ENCODE measurements around the gene SPTBN5.
A peak's percentile ranks its signal among the peaks of the same experiment; 100 is the strongest.

Gene SPTBN5

GRCh38 chr15:41883484-41883825, 10.4 kb downstream of the SPTBN5 start:
- no peak for DNase-seq (ENCODE audit: low read depth)

DNA sequence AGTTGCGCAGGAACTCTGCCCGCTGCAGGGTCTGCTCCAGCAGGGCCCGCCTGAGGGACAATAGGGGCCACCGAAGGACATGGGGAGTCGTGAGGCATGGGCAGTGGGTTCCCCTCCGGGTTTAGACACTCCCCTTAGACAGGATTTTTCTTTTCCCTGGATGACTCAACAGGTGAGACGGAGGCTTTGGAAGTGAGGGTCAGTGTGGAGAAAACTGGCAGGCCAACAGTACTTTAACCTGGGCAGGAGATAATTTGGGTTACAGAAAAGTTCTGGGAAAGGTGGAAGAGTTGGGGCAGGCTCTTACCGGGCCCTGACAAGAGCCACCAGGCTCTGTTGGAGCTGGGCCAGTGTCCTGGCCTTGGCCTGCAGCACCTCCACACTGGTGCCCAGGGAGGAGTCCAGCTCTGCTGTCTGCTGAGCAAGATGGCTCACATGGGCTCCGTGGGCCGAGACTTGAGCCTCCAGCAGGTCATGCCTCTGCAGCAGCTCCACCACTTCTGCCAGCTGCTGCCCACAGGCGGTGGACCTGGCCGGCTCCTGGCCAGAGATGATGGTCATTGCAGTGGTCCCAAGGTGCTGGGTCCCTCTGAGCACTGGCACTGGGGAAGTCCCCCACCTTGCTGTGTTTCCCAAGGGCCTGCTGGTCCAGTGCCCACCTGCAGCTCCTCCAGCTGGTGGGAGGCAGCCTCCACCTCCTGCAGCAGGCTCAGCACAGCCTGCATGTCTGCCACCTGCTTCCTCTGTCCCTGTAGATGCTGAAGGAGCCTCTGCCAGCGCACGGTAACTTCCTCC, 11.0 kb downstream of the SPTBN5 start:
- DNase-seq (ENCODE audit: low read depth), result no peak

DNA sequence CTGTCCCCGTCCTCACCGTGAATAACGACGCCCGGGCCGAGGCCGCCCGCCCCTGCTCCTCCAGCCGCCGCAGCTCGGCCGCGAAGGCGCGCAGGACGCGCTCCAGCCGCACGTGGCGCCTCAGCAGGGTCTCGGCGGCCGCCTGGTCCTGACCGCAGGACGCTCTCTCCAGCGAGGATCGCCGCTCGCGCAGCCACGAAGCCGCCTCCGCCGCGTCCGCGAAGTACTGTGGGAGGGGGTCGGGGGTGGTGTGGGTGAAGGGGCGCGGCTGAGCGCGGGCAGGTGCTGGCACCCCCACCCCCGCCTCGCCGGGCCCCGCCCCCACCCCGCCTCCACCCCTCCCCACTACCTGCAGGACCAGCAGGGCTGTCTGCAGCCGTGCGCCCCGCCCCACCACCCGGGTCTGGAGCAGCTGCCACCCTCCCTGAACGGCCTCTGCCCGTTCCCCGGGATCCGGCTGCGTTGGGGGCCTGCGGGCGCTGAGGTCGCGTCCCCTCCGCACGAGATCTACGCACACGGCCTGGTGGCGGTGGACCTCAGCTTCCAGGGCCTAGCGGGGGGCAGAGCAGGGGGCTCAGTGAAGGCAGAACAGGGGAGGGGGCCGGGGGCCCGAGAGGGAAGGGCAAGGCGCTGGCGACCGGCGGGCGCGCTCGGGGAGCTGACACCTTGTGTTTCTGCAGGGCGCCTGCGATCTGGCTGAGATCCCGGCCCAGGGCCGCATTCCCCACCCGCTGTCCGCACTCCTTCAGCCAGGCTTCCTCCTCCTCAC, 11.7 kb downstream of the SPTBN5 start:
- no peak for DNase-seq (ENCODE audit: low read depth)

DNA sequence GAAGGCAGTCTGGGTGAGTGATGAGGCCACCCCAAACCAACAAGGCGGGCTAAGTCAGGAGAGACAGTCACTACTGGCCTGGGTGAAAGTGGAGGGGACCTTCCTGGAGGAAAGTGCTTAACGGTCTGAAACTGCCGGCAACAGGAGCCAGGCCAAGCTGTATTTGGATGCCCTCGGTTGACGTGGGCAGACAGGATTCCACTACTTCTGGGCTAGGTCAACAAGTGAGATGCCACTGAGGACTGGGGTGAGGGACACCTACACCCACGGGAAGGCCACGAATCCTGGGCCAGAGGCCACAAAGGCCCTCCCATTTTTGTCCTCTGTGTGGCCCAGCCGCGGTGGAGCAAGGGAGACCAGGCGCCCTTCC, 12.3 kb downstream of the SPTBN5 start:
- no peak for DNase-seq (ENCODE audit: low read depth)

DNA sequence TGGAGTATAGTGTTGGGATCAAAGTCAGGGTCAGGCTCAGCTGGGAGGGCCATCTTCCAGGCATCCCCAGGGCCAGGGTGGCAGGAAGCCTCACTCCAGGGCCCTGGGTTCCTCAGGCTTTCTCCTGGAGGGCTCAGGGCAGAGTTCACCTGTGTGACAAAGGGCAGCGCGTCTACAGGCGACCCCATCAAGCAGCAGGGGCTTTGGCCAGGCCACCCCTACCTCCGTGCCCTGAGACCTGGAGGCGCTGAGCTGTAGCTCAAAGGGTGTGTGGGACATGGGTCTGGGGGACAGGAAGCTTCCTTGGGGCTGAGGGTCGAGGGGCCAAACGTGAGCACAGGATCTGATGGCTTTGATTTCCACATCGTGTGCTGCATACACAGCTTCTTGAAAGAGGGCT, 12.8 kb downstream of the SPTBN5 start:
- DNase-seq (ENCODE audit: low read depth), result no peak

- DNase-seq (ENCODE audit: low read depth), result no peak
These were observed 13.5 kb downstream of the SPTBN5 start for GRCh38 chr15:41880156-41880877.

DNA sequence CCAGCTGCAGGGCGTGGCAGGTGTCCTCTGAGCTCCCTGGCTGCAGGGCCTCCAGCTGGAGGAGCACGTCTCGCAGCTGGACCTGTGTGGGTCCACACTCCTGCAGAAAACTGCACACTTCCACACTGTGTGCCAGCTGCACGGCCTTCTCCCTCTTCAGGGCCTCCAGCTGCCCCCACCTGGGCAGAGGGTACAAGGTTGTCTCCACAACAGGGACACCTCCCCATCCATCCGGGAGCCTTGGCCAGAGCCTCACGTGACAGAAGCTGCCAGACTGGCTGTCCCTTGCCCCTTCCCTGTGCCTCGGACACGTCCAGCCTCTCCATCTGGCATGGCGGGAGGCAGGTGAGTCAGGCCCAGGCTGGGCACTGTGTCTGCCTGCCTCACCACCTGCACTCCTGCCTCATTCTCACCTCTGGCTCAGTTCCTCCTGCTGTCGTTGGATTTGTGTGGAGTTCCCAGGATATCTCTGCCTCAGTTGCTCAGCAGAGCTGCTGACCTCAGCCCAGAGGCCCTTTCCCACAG, 14.5 kb downstream of the SPTBN5 start:
- DNase-seq (ENCODE audit: low read depth), result no peak

DNA sequence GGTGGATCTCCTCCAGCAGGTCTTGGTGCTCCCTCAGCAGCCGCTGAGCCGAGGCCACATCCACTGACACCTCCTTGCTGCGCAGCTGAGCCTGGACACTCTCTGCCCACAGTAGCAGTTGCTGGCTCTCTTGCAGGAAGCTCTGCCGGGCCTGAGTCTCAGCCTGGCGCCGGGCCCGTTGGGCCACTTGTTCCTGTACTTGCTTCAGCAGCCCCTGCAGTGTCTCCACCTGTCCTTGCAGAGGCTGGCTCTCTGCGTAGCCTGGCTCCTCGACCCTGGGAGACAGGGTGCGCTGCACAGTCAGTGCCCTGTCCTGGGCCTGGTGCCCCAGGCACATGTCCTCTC, 15.5 kb downstream of the SPTBN5 start:
- DNase-seq (ENCODE audit: low read depth), result no peak

DNA sequence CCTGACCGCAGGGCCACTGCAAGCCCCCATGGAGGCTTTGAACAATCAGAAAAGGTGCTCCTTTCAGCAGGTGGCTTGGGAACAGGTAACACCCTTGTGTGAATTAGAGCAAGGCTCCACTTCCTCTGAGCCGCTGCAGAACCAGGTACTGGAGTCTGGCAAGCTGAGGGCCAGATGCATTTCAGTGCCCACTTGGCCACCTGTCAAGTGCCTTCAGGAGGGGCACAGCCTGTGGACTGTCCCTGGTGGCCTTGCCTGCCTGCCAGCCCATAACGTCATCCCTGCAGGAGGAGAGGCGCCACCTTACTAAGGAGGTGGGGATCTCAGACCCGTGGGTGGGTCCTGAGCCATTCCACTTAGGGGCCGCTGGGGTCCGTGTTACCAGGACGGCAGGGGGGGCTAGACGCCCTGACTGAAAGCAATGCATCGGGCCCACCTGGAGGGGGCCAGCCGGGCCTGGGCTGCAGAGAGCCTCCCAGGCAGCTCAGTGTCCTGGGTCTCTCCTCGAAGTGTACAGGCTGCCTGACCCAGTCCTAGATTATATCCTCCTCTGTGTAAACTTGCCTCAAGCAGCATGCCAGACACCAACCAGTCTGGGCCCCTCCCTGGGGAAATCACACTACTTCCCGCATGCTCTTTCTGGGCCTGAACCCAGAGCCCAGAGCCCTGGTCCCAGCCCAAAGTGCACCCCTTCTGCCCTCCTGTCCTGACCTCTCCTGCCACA, 16.1 kb downstream of the SPTBN5 start:
- no peak for DNase-seq (ENCODE audit: low read depth)

- no peak for DNase-seq (ENCODE audit: low read depth)
These were observed 17.2 kb downstream of the SPTBN5 start for GRCh38 chr15:41876689-41877088.

DNA sequence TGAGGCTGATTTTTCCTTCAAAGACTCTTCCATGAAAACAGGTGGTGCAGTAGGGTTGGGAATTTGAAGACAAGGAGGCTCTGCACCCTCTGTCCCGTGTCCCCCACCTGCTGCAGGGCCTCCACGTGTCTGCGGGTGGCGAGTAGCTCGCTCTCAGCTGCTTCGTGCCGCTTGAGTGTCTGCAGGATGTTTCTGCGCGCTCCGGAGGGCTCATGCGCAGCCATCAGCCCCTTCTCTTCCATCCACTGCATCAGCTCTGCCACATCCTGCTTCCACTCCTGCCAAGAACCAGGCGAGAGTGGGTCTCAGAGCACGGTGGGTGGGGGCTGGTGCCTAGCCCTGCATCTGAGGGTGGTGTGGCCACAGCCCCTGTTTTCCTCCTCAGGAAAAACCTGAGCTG, 17.8 kb downstream of the SPTBN5 start:
- DNase-seq (ENCODE audit: low read depth), result no peak

DNA sequence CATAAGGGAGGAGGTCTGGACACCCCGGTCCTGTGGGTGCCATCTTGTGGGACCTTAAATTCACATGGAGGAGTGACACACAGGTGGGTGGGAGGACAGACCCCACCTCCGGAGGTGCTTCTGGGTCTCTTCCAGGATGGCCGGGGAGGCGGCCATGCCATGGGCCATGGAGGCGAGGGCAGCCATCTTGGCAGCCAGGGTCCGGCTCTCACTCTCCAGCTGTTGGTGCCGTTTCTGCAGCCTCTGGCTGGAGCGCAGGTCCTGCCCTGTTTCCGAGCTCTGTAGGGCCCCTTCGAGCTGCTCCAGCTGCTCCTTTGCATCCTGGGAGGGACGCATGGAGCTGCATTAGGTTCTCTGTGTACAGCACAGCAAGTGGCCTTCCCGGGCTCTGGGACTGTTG, 19.1 kb downstream of the SPTBN5 start:
- DNase-seq (ENCODE audit: low read depth), result no peak

DNA sequence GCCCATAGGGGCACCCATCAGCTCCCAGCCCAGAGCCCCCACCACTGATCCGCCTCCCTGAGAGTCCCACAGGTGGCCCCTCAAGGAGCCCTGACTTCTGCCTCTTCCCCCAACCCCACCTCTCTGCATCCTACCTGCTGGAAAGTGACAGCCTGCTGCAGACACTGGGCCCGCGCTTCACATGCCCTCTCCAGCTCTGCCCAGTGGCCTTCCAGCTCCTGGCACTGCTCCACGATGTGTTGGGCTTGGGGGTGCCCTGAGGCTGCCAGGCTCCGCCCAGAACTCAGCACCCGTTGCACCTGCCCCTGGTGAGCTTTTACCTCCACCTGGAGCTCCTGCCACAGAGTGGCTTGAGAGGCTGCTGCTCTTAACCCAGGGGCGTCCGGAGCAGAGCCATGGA, 20.1 kb downstream of the SPTBN5 start:
- no peak for DNase-seq (ENCODE audit: low read depth)

DNA sequence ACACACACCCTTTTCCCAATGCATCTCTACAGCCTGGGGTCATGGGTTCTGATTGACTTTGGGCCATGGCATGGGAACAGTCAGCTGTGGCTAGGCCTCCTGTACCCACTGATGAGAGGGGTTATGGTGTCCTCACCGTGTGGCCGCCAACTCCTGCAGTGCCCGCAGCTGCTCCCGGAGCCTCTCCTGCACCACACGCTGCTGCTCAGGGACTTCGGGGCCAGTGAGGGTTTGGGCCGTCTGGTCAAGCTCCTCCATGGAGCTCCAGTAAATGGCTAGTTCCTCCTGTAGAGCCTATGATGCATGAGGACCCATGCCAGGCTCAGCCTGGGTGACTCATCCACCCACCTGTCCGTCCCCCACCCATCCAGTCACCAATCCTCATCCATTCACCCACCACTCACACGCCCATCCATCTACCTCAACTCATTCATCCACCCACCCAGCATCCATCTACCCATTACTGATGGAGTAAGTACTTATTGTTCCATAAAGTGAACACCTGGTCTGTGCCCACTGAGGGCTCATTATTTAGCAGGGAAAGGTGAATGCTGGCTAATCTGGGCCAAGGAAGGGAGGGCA, 21.6 kb downstream of the SPTBN5 start:
- no peak for DNase-seq (ENCODE audit: low read depth)

DNA sequence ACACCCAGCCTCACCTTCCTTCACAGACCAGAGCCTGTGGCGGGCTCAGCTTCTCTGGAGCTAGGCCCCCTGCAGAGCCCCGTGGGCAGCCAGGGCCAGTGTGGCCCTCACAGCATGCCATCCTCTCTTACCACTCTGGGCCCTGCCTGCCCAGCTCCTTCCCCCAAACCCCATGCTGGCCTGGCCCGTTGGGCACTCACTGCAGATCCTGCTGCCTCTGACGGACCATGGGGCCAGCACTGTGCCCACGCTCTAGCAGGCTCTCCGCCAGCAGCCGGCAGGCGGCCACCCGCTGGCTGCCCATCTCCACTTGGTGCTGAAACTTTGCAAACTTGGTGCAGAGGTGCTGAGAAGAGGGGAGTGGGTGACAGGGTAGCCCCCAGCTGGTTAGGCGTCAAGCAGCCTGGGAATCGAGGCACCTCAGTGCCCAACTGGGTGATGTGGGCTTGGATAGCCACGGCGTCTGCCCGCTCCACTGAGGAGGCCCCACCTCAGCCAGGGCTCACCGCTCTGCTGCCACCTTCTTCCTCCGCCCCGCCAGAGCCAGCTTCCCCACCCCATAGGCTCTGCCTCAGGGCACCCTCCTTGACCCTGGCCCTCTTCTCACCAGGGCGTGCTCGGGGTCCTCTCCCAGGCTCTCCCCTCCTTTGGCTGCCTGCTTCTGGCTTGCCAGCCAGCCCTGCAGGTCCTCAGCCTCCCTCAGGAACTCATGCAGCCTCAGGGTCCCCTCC, 22.5 kb downstream of the SPTBN5 start:
- no peak for DNase-seq (ENCODE audit: low read depth)

DNA sequence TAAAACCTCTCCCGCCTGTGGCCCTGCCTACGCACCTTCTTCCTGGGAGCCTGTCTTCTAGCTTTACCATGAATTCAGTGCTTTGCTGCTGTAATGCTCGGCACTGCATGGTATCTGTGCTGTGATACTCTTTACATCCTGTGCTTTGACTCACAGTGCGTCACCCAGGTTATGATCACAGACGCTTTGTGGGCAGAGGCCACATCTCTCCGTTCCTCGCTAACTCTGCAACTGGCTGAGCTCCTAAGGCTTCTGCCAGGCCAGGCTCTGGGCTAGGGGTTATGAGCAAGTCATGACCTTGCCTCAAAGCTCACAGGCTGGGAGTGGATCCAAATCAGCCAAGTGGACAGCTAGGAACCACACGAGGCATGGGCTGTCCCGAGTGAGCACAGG, 23.2 kb downstream of the SPTBN5 start:
- peak; percentile 44 for DNase-seq (ENCODE audit: low read depth)

DNA sequence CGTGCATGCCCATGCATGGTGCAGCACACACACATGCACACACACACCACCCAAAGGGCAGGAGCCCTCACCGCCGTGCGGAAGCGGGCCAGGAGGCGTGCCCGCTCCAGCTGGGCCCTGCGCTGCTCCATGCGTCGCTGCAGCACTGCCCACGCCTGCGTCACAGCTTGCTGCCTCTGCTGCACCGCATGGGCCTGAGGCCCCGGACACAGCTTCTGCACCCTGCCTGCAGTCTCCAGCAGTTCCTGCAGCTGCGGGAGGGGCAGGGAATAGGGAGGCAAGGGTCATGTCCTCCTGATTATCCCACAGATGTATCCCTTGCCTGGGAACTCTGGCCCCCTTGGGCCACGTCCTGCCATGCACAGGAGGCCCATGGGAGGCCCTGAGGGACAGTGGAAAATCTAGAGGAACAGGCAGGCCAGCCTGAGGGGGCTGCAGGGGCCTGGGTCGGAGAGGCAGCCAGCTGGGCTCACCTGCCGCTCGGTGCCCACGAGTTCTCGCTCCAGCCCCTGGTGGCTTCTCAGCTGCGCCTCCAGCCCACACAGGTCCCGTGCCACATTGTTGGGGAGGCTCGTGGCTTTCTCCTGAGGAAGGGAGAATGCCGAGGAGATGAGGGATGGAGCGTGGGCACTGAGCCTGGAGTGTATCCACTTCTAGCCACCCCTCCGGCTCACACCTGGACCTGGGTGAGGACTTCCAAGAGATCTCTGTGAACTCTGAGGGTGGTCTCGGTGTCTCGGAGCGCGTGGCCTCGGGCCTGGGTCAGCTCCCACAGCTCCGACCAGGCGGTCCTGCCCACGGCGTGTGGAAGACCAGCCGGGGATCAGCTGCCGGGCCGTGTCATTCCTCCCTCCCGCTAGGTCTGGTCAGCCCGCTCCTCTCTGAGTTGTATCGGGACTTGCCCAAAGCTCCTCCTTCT, 23.8 kb downstream of the SPTBN5 start:
- no peak for DNase-seq (ENCODE audit: low read depth)

GRCh38 chr15:41868321-41868720, 25.5 kb downstream of the SPTBN5 start:
- no peak for DNase-seq (ENCODE audit: low read depth)

DNA sequence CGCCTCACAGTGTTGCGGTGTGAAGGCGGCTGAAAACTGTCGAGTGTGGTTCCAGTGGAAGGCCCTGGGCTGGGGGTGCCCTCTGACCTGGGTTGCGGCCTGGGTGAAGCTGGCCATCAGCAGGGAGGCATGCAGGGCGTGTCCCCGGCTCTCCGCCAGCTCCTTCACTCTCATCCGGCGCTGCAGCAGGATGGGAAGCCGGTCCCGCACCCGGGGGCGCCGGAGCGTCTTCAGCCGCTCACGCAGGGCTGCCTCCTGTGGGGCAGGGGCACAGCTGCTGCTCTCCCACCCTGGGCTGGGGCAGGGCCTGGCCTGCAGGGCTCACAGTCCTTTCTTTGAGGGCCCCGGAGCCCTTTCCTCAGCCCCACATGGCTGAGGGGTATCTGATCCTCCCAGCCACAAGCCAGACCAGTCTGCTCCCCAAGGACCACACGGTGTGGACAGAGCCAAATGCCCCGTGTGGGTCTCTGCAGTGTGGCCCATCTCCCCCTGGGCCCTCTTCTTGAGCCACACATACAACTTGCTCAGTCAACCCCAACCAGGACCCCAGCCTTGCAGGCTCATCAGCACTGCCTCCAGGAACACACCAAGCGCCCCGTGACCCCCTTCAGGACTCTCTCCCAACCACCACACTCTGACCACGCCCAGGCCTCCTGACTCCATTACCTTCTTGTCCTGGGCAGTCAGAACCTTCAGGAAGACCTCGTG, 26.8 kb downstream of the SPTBN5 start:
- DNase-seq (ENCODE audit: low read depth), result no peak

All from T follicular helper cell (primary cell).